ENCODE data around the gene SENP1.
A peak's percentile ranks its signal among the peaks of the same experiment; 100 is the strongest.

Gene SENP1

DNA sequence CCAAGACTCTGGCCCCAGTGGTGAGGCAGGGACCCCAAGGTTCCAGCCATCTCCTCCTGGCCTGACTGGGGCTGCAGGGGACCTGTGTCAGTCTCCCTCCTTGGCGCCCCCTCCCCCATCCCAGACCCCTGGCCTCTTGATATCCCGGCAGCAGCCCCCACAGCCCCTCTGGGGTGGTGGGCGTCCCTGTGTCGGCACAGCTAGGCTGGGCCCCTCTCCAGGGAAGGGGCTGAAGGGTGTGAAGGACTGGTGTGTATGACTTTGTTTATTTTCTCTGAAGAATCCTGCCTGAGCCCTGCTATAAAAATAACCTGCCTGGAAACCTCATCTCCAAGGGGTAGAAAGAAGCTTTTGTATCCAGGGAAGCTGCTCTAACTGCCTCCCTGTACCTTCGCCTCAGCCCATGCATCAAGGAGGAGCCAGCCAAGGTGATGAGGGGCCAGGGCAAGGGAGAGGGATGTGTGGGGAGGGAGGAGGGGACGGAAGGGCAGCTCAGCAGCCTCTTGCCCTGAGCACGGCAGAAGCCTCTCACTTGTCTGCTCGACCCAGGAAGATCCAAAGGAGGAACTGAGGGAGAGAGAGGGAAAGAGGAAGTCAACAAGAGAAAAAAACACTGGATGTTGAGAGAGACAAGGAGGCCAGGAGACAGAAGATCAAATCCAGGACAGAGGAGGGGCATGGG lies 76.2 kb downstream of the SENP1 start:
- no peak for DNase-seq
- peak overlapping the region; percentile 86 for H2BK120ac ChIP-seq (ENCODE audit: insufficient read depth, low read length, poor library complexity)
- H2AFZ ChIP-seq (ENCODE audit: insufficient read depth, low read length, poor library complexity): peak overlapping the region; percentile 3
- H3K14ac ChIP-seq (ENCODE audit: low read length): peak overlapping the region; percentile 55
- peak overlapping the region; percentile 67 for H2BK5ac ChIP-seq (ENCODE audit: low read depth, low read length, poor library complexity)
- peak overlapping the region; percentile 55 for H4K8ac ChIP-seq (ENCODE audit: low read depth, low read length)
- peak overlapping the region; percentile 84 for H4K91ac ChIP-seq (ENCODE audit: low read depth, low read length)
- H3K36me3 ChIP-seq (ENCODE audit: control insufficient read depth in 1 of 2, insufficient read depth in 2 of 2, low read length in 2 of 2): no peaks in the 10 kb centered on the region
- H3K4me1 ChIP-seq (ENCODE audit: control insufficient read depth in 1 of 2, insufficient read depth in 2 of 2, low read length in 2 of 2): peaks cover 40 to 47% of the 10 kb centered on the region in 2 experiments
- H3K4me2 ChIP-seq (ENCODE audit: low read length): no peak overlapping the region
- H2AK5ac ChIP-seq (ENCODE audit: low read length): peak overlapping the region; percentile 85
- no peak overlapping the region for H3K23ac ChIP-seq (ENCODE audit: low read length)
- no peak overlapping the region for H3K4me3 ChIP-seq (ENCODE audit: low read depth, low read length)
- peak overlapping the region; percentile 62 for H3K18ac ChIP-seq (ENCODE audit: low read length)
- H3K79me1 ChIP-seq (ENCODE audit: low read length): peaks cover 36% of the 10 kb centered on the region
- no peak overlapping the region for H3K9ac ChIP-seq (ENCODE audit: low read length)
- no peaks in the 10 kb centered on the region for H3K27me3 ChIP-seq (ENCODE audit: insufficient read depth, low read length)
- peak overlapping the region; percentile 19 for H3K4ac ChIP-seq (ENCODE audit: low read depth, low read length)
- H2BK12ac ChIP-seq (ENCODE audit: low read length): peak overlapping the region; percentile 85
- H3K9me3 ChIP-seq (ENCODE audit: insufficient read depth, low read depth, low read length): no peaks in the 10 kb centered on the region
- H3K79me2 ChIP-seq (ENCODE audit: control insufficient read depth, insufficient read depth, low read length, poor library complexity): peaks cover 4% of the 10 kb centered on the region
- H4K12ac ChIP-seq (ENCODE audit: low read depth, low read length): no peak overlapping the region
- WGBS (ENCODE audit: extremely low coverage, insufficient coverage, insufficient read length): no CpG with 5 or more reads among the region's 8 CpGs
- no peak overlapping the region for H3K27ac ChIP-seq (ENCODE audit: low read depth, low read length)

DNA sequence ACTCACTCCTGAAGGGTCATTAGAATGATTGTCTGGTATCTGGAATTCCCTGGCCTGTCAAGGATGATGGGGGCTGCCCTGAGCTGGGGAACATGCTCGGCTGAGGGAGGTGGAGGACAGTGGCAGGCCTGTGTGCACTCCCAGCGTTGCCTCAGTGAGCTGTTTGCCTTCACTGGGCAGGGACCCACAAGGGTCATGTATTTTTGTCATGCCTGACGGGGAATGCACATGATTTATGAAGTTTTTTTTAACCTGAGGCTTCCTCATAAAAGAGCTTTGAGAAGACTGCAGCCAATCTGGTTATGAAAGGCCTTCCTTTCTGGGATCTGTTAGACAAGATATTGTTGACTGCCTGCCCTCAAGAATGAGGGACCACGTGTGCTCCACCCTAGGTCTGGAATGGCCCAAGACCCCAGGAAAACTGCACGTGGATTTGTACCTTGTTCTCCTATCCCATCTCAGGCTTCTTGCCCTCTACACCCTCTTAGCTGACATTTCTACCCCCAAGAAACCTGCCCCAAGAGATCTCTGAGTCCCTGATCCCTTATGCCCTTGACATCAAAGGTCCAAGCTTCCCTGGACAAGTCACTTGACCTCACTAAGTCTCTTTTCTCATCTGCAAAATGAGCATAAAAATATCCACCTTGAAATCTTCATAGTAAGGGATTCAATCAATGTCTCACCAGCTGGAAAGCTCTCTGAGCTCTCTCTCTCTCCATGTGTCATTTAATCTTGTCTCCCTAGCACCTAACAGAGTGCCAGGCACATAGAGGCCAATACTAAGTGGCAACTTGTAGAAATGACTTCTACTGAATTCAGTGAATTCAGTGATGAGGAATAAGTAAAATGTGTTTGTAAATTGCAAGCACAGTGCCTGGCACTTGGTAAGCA lies 77.1 kb downstream of the SENP1 start:
- Histone ChIP-seq H4K91ac (ENCODE audit: low read depth, low read length) (peak overlapping the region; percentile 84), H2BK120ac (ENCODE audit: insufficient read depth, low read length, poor library complexity) (peak overlapping the region; percentile 86), H3K4me1 (ENCODE audit: control insufficient read depth in 1 of 2, insufficient read depth in 2 of 2, low read length in 2 of 2) (peaks cover 40 to 49% of the 10 kb centered on the region in 2 experiments), H2BK5ac (ENCODE audit: low read depth, low read length, poor library complexity) (peak overlapping the region; percentile 79), H4K8ac (ENCODE audit: low read depth, low read length) (no peak overlapping the region), H3K18ac (ENCODE audit: low read length) (peak overlapping the region; percentile 62), H3K9me3 (ENCODE audit: insufficient read depth, low read depth, low read length) (no peaks in the 10 kb centered on the region), H3K79me1 (ENCODE audit: low read length) (peaks cover 36% of the 10 kb centered on the region), H4K12ac (ENCODE audit: low read depth, low read length) (no peak overlapping the region), H3K4ac (ENCODE audit: low read depth, low read length) (peak overlapping the region; percentile 17), H2BK12ac (ENCODE audit: low read length) (peak overlapping the region; percentile 85), H3K14ac (ENCODE audit: low read length) (peak overlapping the region; percentile 55), H3K23ac (ENCODE audit: low read length) (no peak overlapping the region), H2AFZ (ENCODE audit: insufficient read depth, low read length, poor library complexity) (no peak overlapping the region), H3K79me2 (ENCODE audit: control insufficient read depth, insufficient read depth, low read length, poor library complexity) (peaks cover 4% of the 10 kb centered on the region), H3K27me3 (ENCODE audit: insufficient read depth, low read length) (no peaks in the 10 kb centered on the region), H3K27ac (ENCODE audit: low read depth, low read length) (peak overlapping the region; percentile 81), H3K9ac (ENCODE audit: low read length) (no peak overlapping the region), H3K4me2 (ENCODE audit: low read length) (no peak overlapping the region), H2AK5ac (ENCODE audit: low read length) (peak overlapping the region; percentile 38), H3K36me3 (ENCODE audit: control insufficient read depth in 1 of 2, insufficient read depth in 2 of 2, low read length in 2 of 2) (no peaks in the 10 kb centered on the region), H3K4me3 (ENCODE audit: low read depth, low read length) (no peak overlapping the region)
- peak; percentile 9 to 38 for DNase-seq
- WGBS (ENCODE audit: extremely low coverage, insufficient coverage, insufficient read length): no CpG with 5 or more reads among the region's 5 CpGs

DNA sequence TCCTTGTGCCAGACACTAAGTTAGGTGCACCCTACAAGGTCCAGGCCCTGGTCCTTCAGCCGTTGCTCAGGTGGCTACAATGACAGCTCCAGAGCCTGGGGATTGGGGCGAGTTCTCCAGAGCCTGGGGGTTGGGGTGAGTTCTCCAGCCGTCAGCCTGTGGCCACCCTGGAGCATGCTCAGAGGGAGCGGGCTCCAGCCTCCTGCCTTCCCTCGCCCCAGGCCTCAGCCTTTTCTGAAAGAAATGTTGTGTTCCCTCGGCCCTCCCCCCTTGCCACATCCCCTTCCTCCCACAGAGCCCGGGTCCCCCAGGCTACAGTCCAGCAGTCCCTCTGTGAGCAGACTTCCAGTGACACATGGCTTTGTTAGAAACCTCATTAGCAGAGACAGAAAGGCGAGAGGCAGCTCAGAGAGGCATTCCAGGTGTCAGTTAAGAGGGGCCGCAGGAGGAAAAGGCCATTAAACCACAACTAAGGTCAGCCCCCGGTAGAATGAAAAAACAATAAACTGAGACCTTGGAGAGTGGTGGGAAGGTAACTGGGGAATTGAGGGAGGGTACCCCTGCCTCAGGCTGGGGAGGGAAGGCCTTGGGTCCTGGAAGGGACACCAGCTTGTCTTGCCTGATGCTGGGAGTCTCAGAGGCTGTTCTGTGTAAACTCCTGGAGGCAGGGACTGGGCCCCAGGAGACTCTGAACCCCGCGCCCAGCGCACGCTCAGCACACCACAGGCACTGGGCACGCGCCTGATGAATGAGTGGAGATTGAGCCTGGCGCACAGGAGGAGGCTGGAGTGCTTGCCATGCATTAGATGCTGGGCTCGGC lies 78.5 kb downstream of the SENP1 start:
- H3K27me3 ChIP-seq (ENCODE audit: insufficient read depth, low read length): no peaks in the 10 kb centered on the region
- H3K79me1 ChIP-seq (ENCODE audit: low read length): peaks cover 40% of the 10 kb centered on the region
- peak overlapping the region; percentile 97 for H2BK12ac ChIP-seq (ENCODE audit: low read length)
- H3K9me3 ChIP-seq (ENCODE audit: insufficient read depth, low read depth, low read length): no peaks in the 10 kb centered on the region
- H2AFZ ChIP-seq (ENCODE audit: insufficient read depth, low read length, poor library complexity): no peak overlapping the region
- peak overlapping the region; percentile 76 for H4K8ac ChIP-seq (ENCODE audit: low read depth, low read length)
- no peak overlapping the region for H3K9ac ChIP-seq (ENCODE audit: low read length)
- H3K4me1 ChIP-seq (ENCODE audit: control insufficient read depth in 1 of 2, insufficient read depth in 2 of 2, low read length in 2 of 2): peaks cover 47 to 59% of the 10 kb centered on the region in 2 experiments
- H4K91ac ChIP-seq (ENCODE audit: low read depth, low read length): peak overlapping the region; percentile 94
- H4K12ac ChIP-seq (ENCODE audit: low read depth, low read length): no peak overlapping the region
- peaks cover 4% of the 10 kb centered on the region for H3K79me2 ChIP-seq (ENCODE audit: control insufficient read depth, insufficient read depth, low read length, poor library complexity)
- H3K4me2 ChIP-seq (ENCODE audit: low read length): peak overlapping the region; percentile 20
- no peak for DNase-seq
- peak overlapping the region; percentile 94 for H3K14ac ChIP-seq (ENCODE audit: low read length)
- H2BK120ac ChIP-seq (ENCODE audit: insufficient read depth, low read length, poor library complexity): peak overlapping the region; percentile 92
- peak overlapping the region; percentile 95 for H2BK5ac ChIP-seq (ENCODE audit: low read depth, low read length, poor library complexity)
- peak overlapping the region; percentile 88 for H3K18ac ChIP-seq (ENCODE audit: low read length)
- no peak overlapping the region for H3K23ac ChIP-seq (ENCODE audit: low read length)
- H3K4ac ChIP-seq (ENCODE audit: low read depth, low read length): peak overlapping the region; percentile 77
- H2AK5ac ChIP-seq (ENCODE audit: low read length): peak overlapping the region; percentile 90
- no CpG with 5 or more reads among the region's 18 CpGs for WGBS (ENCODE audit: extremely low coverage, insufficient coverage, insufficient read length)
- no peak overlapping the region for H3K4me3 ChIP-seq (ENCODE audit: low read depth, low read length)
- no peaks in the 10 kb centered on the region for H3K36me3 ChIP-seq (ENCODE audit: control insufficient read depth in 1 of 2, insufficient read depth in 2 of 2, low read length in 2 of 2)
- peak overlapping the region; percentile 91 for H3K27ac ChIP-seq (ENCODE audit: low read depth, low read length)

Data from trophoblast cell (in vitro differentiated cells and primary cell).